ENCODE measurements around the gene PLEKHH2.
"Not testable (repeated sequence)": the region's sequence is repeated elsewhere in the genome, so short reads cannot be mapped to it uniquely, and the experiment has no call there.

Gene PLEKHH2

DNA sequence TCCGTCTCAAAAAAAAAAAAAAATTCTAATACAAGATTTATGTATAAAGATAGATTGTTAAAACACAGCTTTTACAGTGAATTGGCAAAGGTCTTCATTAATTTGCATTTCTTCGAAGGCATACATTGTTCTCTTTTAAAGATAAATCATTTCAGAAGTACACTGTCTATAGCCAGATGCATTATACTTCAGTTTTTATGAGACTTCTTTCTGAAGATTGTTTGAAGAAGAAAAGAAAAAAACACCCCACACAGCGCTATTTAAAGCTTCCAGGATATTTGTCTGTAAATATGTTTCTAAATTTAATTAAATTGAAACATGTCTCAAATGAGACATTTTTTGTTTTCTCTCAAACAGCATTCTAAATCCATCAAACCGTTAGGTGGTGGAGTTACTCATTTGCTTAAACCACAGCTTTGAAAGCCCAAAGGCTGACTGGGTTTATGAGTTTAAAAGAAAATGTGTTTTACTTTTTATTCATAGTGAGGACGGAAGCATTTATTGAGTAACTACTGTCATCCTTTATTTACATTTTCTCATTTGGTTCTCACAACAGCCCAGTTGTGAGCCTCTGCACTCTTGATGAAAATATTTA lies 81.6 kb downstream of the PLEKHH2 start:
- no peak for DNase-seq

DNA sequence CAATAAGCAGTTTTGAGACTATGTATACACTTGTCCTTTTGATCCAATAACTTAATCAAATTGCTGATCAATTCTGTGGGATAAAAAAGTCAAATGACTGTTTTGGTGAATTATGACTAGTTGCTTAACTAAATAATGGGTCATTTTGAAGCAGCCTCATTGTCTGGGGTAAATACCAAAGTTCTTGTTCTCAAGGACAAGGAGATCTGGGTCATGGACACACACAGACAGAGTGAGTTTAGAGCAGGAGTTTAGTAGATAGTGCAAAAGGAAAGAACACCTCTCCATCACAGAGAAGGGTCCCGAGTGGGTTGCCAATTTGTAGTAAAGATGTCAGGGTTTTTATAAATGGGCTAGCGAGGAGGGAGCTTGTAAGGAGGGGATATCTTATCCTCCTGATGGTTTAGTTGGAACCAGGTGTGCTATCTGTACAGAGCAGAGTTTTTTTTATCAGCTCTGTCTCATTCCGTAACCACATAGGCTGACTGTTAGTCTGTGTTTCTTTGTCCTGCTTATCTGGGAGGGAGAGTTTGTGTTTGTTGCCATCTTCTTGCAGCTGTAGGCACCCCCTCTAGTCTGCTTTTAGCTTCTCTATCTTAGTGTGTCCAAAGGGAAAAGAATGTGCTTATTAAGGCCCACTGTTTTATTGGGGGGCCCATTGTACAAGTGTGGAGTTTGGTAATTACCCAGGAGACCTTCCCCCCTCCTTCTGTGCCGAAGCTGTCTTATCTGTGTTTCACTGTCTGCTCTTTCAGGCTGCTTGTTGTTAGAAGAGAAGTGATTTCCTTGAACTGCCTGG lies 87.9 kb downstream of the PLEKHH2 start:
- DNase-seq = no peak

DNA sequence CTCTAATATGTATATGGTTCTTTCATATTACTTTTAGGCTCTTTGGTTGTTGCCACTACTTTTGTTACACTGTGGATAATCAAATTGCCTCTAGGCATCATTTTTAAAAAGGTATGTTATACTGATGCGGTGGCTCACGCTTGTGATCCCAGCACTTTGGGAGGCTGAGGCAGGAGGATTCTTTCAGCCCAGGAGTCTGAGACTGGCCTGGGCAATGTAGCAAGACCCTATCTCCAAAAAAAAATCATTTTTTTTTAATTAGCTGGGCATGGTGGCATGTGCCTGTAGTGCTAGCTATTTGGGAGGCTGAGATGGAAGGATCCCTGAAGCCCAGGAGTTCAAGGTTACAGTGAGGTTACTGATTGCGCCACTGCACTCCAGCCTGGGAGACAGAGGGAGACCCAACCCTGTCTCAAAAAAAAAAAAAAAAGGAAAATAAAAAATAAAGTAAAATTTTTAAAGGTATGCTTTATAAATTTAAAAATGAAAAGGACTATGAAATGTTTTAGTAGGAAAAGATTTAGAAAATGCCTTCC lies 88.7 kb downstream of the PLEKHH2 start:
- no peak for DNase-seq

GRCh38 chr2:43726961-43727633 lies 90.0 kb downstream of the PLEKHH2 start:
- not testable (repeated sequence) for DNase-seq

GRCh38 chr2:43727634-43728014 lies 90.6 kb downstream of the PLEKHH2 start:
- no peak for DNase-seq

DNA sequence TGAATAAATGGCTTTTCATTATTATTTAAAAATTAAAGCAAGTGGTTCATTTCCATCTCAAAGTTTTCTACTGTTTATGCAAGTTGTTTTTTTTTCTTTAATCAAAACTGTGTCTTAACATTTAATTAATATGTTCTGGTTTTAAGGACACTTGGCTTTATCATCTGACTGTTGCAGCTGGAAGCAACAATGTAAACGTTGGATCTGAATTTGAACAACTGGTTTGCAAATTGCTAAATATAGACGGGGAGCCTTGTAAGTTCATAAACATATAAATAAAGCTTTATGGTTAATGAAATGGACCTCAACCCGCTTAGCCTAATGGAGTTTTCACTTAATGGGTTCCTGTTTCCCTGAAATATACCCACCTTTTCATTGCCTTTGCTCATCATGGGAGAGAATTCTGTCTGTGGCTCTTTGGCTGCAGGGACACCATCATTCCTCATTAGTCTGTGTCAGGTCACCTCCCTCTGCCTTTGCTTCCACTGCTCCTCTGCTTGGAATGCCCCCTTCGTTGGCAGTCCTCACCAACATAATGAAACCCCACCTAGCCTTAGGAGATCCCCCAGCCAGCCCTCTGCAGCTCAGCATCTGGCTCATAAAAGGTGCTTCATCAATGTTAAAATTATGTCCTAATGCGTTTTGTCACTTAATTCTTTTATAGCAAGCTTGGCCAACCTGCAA lies 92.6 kb downstream of the PLEKHH2 start:
- no peak for DNase-seq

DNA sequence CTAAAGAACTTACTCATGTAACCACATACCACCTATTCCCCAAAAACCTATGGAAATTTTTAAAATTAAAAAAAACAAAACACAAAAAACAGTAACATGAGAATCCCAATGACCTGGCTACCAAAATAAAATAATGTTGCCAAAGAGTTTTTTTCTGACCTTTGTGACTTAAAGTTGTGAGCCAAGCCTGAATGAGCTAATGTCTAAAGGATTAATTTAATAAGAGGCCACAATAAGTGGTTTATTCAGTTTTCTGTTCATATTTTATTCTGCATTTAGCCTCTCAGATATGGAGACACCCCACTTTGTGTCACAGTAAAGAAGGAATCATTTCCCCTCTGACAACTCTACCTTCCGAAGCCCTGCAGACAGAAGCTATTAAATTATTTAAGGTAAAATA lies 94.2 kb downstream of the PLEKHH2 start:
- DNase-seq = no peak

GRCh38 chr2:43736637-43737036 lies 99.6 kb downstream of the PLEKHH2 start:
- DNase-seq = no peak

DNA sequence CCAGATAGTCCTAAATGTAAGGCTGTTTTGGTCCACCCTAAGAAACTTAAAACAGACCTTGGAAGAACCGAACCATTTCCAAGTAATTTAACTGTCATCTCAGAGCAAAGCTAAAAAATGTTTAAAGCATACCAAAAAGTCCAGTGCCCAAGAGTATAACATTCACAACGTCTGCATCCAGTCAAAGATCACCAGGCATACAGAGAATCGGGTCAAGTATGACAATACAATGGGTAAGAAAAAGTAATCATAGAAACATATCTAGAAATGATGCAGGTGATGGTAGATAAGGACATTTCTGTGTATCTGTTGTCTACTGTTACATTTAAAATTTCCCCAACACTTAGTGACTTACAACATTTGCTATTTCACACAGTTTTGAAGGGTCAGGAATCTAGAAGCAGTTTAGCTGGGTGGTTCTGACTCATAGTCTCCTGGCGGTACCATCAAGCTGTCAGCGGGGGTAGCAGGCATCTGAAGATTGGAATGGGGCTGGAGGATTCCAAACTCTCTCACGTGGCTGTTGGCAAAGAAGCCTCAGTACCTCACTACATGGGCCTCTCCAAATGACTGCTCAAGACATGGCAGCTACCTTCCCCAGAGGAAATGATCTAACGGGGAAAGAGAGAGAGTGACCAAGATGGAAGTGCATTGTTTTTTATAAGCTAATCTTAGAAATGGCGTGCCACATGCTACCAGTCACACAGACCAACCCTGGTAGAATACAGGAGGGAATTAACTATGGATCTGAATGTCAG lies 100.2 kb downstream of the PLEKHH2 start:
- no peak for DNase-seq

DNA sequence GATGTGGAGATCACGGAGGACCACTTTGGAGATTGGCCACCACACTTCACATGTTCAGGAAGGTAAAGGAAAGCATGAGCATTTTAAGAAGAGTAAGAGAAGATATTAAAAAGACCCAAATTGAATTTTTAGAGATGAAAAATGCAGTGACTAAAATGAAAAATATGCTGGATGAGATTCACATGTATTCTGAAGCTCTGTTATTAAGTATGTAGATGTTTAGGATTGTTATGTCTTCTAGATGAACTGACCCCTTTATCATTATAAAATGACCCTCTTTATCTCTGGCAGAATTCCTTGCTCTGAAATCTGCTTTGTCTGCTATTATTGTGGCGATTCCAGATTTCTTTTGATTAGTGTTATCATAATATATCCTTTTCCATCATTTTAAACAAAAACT lies 100.8 kb downstream of the PLEKHH2 start:
- no peak for DNase-seq

- DNase-seq = no peak
These were observed 101.2 kb downstream of the PLEKHH2 start for GRCh38 chr2:43738257-43738656.

- no peak for DNase-seq
These were observed 106.6 kb downstream of the PLEKHH2 start for GRCh38 chr2:43743706-43744105.

- no peak for DNase-seq
These were observed 108.4 kb downstream of the PLEKHH2 start for GRCh38 chr2:43745457-43745856.

GRCh38 chr2:43748333-43748732 lies 111.3 kb downstream of the PLEKHH2 start:
- DNase-seq = no peak

DNA sequence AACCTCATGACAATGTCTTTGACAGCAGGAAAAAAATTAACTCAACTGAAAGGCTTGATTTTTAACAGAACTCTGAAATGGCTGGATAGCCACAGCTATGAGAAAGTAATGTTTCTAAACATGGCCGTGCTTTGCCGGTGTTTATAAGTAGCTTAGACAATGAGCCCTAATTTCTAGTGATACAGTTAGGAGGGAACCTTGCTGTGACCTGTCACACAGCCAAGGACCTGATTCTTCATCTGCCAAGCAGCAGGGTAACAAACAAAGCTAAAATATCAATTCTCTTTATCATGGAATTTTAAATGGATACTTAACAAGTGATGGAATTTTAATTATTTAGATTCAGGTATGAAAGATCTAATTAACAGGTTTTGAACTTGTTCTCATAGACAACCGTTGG lies 112.5 kb downstream of the PLEKHH2 start:
- no peak for DNase-seq

GRCh38 chr2:43751476-43751990 lies 114.5 kb downstream of the PLEKHH2 start:
- no peak for DNase-seq

DNA sequence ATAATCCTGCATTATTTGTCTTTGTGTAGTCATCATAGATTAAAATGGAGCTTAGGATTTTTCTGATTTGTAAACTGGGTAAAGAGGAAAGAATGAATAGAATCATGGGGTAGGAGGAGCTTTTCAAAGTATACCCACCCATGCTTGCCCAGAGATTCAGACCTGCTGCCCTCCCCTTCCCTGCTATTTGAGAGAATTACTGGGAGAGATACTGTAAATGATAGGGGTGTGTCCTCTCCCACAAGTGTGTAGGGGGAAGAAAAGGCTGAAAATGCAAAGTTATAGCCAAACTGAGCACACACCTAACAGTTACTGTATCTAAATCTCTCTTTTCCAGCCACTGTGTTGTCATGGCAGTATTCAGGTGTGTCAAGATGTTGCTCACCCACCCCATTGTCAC lies 115.2 kb downstream of the PLEKHH2 start:
- DNase-seq = no peak

DNA sequence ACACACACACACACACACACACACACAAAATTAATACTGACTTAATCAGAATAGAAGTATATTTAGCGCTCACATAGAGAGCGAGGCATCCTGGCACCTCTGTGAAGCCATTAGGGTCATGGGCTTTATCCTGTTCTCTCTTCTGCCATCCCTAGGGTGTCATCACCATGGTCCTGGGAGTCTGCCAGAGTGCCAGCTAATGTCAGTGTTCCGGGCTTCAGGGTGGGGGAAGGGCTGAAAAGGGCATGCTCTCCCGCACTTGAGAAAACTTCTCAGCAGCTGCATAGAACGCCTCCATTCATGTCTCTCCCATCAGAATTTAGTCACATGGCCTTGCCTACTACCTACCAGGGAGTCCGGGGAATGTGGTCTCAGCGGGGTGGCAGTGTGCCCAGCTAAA lies 117.1 kb downstream of the PLEKHH2 start:
- no peak for DNase-seq

DNA sequence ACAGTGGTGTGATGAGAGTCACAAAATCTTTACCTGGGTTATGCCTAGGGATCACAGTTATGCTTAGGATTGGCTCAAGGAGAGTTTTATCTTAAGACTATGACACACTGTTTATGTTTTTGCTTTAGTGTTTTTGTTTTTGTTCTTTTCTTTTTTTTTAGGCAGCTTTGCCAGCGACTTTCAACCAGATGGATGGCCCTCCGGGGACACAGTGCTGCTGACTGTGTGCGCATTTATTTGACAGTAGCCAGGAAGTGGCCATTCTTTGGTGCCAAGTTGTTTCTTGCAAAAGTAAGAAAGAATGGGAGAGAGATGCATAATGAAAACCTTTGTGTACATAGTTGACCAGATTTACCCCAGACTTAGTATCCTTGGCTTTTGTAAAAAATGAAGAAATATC lies 121.7 kb downstream of the PLEKHH2 start:
- DNase-seq = no peak

DNA sequence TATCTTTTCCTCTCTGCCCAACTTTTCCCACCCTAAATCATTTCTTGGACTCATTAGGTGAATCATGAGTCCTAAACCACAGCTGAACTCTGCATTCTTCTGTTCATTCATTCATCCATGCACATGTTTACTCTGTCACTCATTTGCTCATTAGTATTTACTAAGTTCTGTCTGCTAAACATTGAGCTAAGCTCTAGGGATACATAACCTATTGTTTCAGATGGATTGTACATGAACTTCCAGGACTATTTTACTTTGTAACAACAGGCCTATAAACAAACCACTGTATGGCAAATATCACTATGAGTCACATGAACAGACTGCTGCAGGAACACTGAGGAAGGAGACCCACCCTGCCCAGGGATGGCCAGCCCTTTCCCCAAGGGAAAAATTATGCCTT lies 122.1 kb downstream of the PLEKHH2 start:
- no peak for DNase-seq

- DNase-seq = no peak
These were observed 125.2 kb downstream of the PLEKHH2 start for GRCh38 chr2:43762286-43762685.

DNA sequence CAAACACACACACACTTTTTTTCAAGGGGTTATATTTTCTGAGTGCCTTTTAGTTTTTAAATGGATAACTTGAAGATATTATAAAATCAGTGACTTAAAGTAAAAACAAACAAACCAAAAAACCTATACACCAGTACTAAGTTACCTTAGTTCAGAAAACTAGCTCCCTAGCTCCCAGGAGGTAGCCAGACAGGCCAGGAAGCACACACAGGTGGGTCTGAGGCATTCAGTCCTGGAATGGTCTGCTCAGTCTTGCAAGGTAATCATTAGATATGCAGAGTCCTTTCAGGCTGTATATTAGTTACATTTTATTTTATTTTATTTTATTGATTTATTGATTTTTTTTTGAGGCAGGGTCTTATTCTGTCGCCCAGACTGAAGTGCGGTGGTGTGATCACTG lies 126.0 kb downstream of the PLEKHH2 start:
- no peak for DNase-seq

Measured in CD4-positive, alpha-beta T cell treated with Interleukin-17A for 4 hours (primary cell).